ENCODE measurements around the gene EIF3I. TPM values are rescaled to one million over a fixed set of nuclear protein-coding genes. Genes with fewer than 3 reads are reported as not detected.
"Not testable (repeated sequence)": the region's sequence is repeated elsewhere in the genome, so short reads cannot be mapped to it uniquely, and the experiment has no call there.

Gene EIF3I
- total and polyA plus RNA-seq, 5 donors, result 99.2 to 127 (median 99.9) TPM

- Histone ChIP-seq H3K27ac (ENCODE audit: low read length) (no peak overlapping the region), H3K4me1 (ENCODE audit: control insufficient read depth, insufficient read depth, low read length) (peaks cover 2% of the 10 kb centered on the region), H3K4me3 (ENCODE audit: low read length) (no peak overlapping the region), H3K9me3 (ENCODE audit: control insufficient read depth, low read length) (no peaks in the 10 kb centered on the region), H3K27me3 (ENCODE audit: control insufficient read depth, insufficient read depth) (no peaks in the 10 kb centered on the region)
- intact Hi-C loops (cut with DNase I), result no loop called here
- ATAC-seq (no peak), DNase-seq (no peak)
- 86% methylated on average over 10 of the region's 10 CpGs for WGBS
Measured at GRCh38 chr1:32255072-32256071, 33.2 kb downstream of the EIF3I start.

- ATAC-seq (no peak), DNase-seq (no peak)
- Histone ChIP-seq H3K9me3 (ENCODE audit: control insufficient read depth, low read length) (no peaks in the 10 kb centered on the region), H3K27me3 (ENCODE audit: control insufficient read depth, insufficient read depth) (no peaks in the 10 kb centered on the region), H3K4me3 (ENCODE audit: low read length) (no peak overlapping the region), H3K4me1 (ENCODE audit: control insufficient read depth, insufficient read depth, low read length) (peaks cover 2% of the 10 kb centered on the region), H3K27ac (ENCODE audit: low read length) (no peak overlapping the region)
- 84% methylated on average over 9 of the region's 9 CpGs for WGBS
- intact Hi-C loops (cut with DNase I), result no loop called here
Measured at GRCh38 chr1:32256473-32257226, 34.4 kb downstream of the EIF3I start.

- no peak for ATAC-seq
- Histone ChIP-seq H3K4me1 (ENCODE audit: control insufficient read depth, insufficient read depth, low read length) (peaks cover 2% of the 10 kb centered on the region), H3K27me3 (ENCODE audit: control insufficient read depth, insufficient read depth) (no peaks in the 10 kb centered on the region), H3K4me3 (ENCODE audit: low read length) (no peak overlapping the region), H3K27ac (ENCODE audit: low read length) (no peak overlapping the region), H3K9me3 (ENCODE audit: control insufficient read depth, low read length) (no peaks in the 10 kb centered on the region)
- no peak for DNase-seq
- WGBS, result 94% methylated on average over 6 of the region's 6 CpGs
- intact Hi-C loops (cut with DNase I), result no loop called here
Measured at GRCh38 chr1:32257227-32257508, 35.0 kb downstream of the EIF3I start.

GRCh38 chr1:32263236-32263593 lies 41.0 kb downstream of the EIF3I start:
- H3K4me1 ChIP-seq (ENCODE audit: control insufficient read depth, insufficient read depth, low read length); H3K4me3 ChIP-seq (ENCODE audit: low read length); intact Hi-C loops (cut with DNase I); H3K27me3 ChIP-seq (ENCODE audit: control insufficient read depth, insufficient read depth); ATAC-seq; H3K9me3 ChIP-seq (ENCODE audit: control insufficient read depth, low read length); H3K27ac ChIP-seq (ENCODE audit: low read length); DNase-seq: not testable (repeated sequence)
- 96% methylated on average over 4 of the region's 4 CpGs for WGBS

- 85% methylated on average over 4 of the region's 4 CpGs for WGBS
- no peak overlapping the region for H3K4me3 ChIP-seq (ENCODE audit: low read length)
- no peaks in the 10 kb centered on the region for H3K27me3 ChIP-seq (ENCODE audit: control insufficient read depth, insufficient read depth)
- no peak overlapping the region for H3K27ac ChIP-seq (ENCODE audit: low read length)
- no peaks in the 10 kb centered on the region for H3K4me1 ChIP-seq (ENCODE audit: control insufficient read depth, insufficient read depth, low read length)
- intact Hi-C loops (cut with DNase I), result no loop called here
- DNase-seq (no peak), ATAC-seq (no peak)
- no peaks in the 10 kb centered on the region for H3K9me3 ChIP-seq (ENCODE audit: control insufficient read depth, low read length)
Measured at GRCh38 chr1:32263744-32264143, 41.5 kb downstream of the EIF3I start.

- no peaks in the 10 kb centered on the region for H3K27me3 ChIP-seq (ENCODE audit: control insufficient read depth, insufficient read depth)
- no peak overlapping the region for H3K4me3 ChIP-seq (ENCODE audit: low read length)
- intact Hi-C loops (cut with DNase I), result no loop called here
- H3K27ac ChIP-seq (ENCODE audit: low read length), result no peak overlapping the region
- no peaks in the 10 kb centered on the region for H3K4me1 ChIP-seq (ENCODE audit: control insufficient read depth, insufficient read depth, low read length)
- no peak for ATAC-seq
- DNase-seq, result no peak
- H3K9me3 ChIP-seq (ENCODE audit: control insufficient read depth, low read length), result no peaks in the 10 kb centered on the region
- WGBS, result 93% methylated on average over 9 of the region's 9 CpGs
Measured at GRCh38 chr1:32265846-32266245, 43.6 kb downstream of the EIF3I start.

GRCh38 chr1:32266921-32267591 lies 44.8 kb downstream of the EIF3I start:
- H3K4me1 ChIP-seq (ENCODE audit: control insufficient read depth, insufficient read depth, low read length), result no peaks in the 10 kb centered on the region
- H3K27me3 ChIP-seq (ENCODE audit: control insufficient read depth, insufficient read depth), result no peaks in the 10 kb centered on the region
- no peaks in the 10 kb centered on the region for H3K9me3 ChIP-seq (ENCODE audit: control insufficient read depth, low read length)
- ATAC-seq (peak in 1 of 2 donors; percentile 31), DNase-seq (no peak)
- intact Hi-C loops (cut with DNase I), result no loop called here
- H3K27ac ChIP-seq (ENCODE audit: low read length), result no peak overlapping the region
- 46% methylated on average over 7 of the region's 7 CpGs for WGBS
- H3K4me3 ChIP-seq (ENCODE audit: low read length), result no peak overlapping the region

GRCh38 chr1:32269744-32270143 lies 47.5 kb downstream of the EIF3I start:
- Histone ChIP-seq H3K27ac (ENCODE audit: low read length) (no peak overlapping the region), H3K4me3 (ENCODE audit: low read length) (no peak overlapping the region), H3K27me3 (ENCODE audit: control insufficient read depth, insufficient read depth) (no peaks in the 10 kb centered on the region), H3K4me1 (ENCODE audit: control insufficient read depth, insufficient read depth, low read length) (no peaks in the 10 kb centered on the region), H3K9me3 (ENCODE audit: control insufficient read depth, low read length) (no peaks in the 10 kb centered on the region)
- DNase-seq (no peak), ATAC-seq (no peak)
- intact Hi-C loops (cut with DNase I), result no loop called here

- 70% methylated on average over 7 of the region's 7 CpGs for WGBS
- Histone ChIP-seq H3K4me1 (ENCODE audit: control insufficient read depth, insufficient read depth, low read length) (no peaks in the 10 kb centered on the region), H3K4me3 (ENCODE audit: low read length) (no peak overlapping the region), H3K9me3 (ENCODE audit: control insufficient read depth, low read length) (no peaks in the 10 kb centered on the region), H3K27me3 (ENCODE audit: control insufficient read depth, insufficient read depth) (no peaks in the 10 kb centered on the region), H3K27ac (ENCODE audit: low read length) (no peak overlapping the region)
- intact Hi-C loops (cut with DNase I), result no loop called here
- DNase-seq, result no peak
- ATAC-seq, result no peak
Measured at GRCh38 chr1:32272557-32273390, 50.6 kb downstream of the EIF3I start.

GRCh38 chr1:32273391-32274208 lies 51.4 kb downstream of the EIF3I start:
- no peak overlapping the region for H3K4me3 ChIP-seq (ENCODE audit: low read length)
- H3K27me3 ChIP-seq (ENCODE audit: control insufficient read depth, insufficient read depth), result no peaks in the 10 kb centered on the region
- 42% methylated on average over 10 of the region's 10 CpGs for WGBS
- no peaks in the 10 kb centered on the region for H3K4me1 ChIP-seq (ENCODE audit: control insufficient read depth, insufficient read depth, low read length)
- ATAC-seq, result no peak
- no peaks in the 10 kb centered on the region for H3K9me3 ChIP-seq (ENCODE audit: control insufficient read depth, low read length)
- no peak overlapping the region for H3K27ac ChIP-seq (ENCODE audit: low read length)
- intact Hi-C loops (cut with DNase I), result no loop called here
- DNase-seq, result peak in 1 of 3 donors; percentile 50

All from right cardiac atrium (tissue), 5 donors.